Cardiac muscle cell (in vitro differentiated cells and primary cell): ENCODE data around the gene ST6GALNAC5. TPM values are rescaled to one million over a fixed set of nuclear protein-coding genes. Genes with fewer than 3 reads are reported as not detected.
A peak's percentile ranks its signal among the peaks of the same experiment; 100 is the strongest.

Experiments used
- DNase-seq, 2 donors: peaks; one replicate each; pipeline versions ENCODE4 v3.0.0 to v3.0.0-alpha.2; 2010 to 2017; ENCODE audit warnings: low read depth in 1 of 2, low spot score in 1 of 2
- H3K27ac ChIP-seq: fragments of 200-600 bp; sonication (generic); 2 replicates; pipeline ENCODE4 v1.5.1; 2016
- H3K27me3 ChIP-seq: fragments of 200-600 bp; sonication (generic); 2 replicates; pipeline ENCODE4 v1.6.0; 2016; ENCODE audit warnings: control low read depth
- H3K36me3 ChIP-seq: fragments of 200-600 bp; sonication (generic); 2 replicates; pipeline ENCODE4 v1.5.1; 2016; ENCODE audit warnings: control low read depth
- H3K4me1 ChIP-seq: fragments of 200-600 bp; sonication (generic); 2 replicates; pipeline ENCODE4 v1.8.1; 2017; ENCODE audit warnings: low read depth, mild to moderate bottlenecking, mixed run types
- H3K4me3 ChIP-seq: fragments of 200-600 bp; sonication (generic); 2 replicates; pipeline ENCODE4 v1.5.1; 2016; ENCODE audit warnings: mild to moderate bottlenecking
- H3K9me3 ChIP-seq: fragments of 200-600 bp; sonication (generic); 2 replicates; pipeline ENCODE4 v1.5.1; 2017; ENCODE audit warnings: low read depth, mild to moderate bottlenecking, control low read depth
- polyA plus RNA-seq: library from polyadenylated mRNA; unstranded; fragments of >200 nt; fragmentation: Nextera tagmentation; extraction: Ambion mirVana; gene quantifications from 2 replicates; pipeline ENCODE4 v1.2.1, GENCODE V29; 2016
- total RNA-seq: library from RNA; depleted of rRNA; stranded (reverse); fragments of >200 nt; gene quantifications from 2 replicates; pipeline ENCODE4 v1.2.3, GENCODE V29; 2016
- TF ChIP-seq, protein P1 (sequence below): IDR thresholded peaks from 2 replicates; pipeline ENCODE4 v1.5.1; 2012; ENCODE audit warnings: low read depth, mild to moderate bottlenecking, low read length

ST6GALNAC5 gene
- total and polyA plus RNA-seq, 2 experiments from 2014 or later, result 1.5 to 4.0 TPM

- Histone ChIP-seq H3K27me3 (no peaks in the 10 kb centered on the region), H3K4me1 (no peaks in the 10 kb centered on the region), H3K9me3 (no peaks in the 10 kb centered on the region), H3K27ac (no peak overlapping the region), H3K4me3 (no peak overlapping the region), H3K36me3 (no peaks in the 10 kb centered on the region)
- no peak for DNase-seq
- TF ChIP-seq, protein P1, sequence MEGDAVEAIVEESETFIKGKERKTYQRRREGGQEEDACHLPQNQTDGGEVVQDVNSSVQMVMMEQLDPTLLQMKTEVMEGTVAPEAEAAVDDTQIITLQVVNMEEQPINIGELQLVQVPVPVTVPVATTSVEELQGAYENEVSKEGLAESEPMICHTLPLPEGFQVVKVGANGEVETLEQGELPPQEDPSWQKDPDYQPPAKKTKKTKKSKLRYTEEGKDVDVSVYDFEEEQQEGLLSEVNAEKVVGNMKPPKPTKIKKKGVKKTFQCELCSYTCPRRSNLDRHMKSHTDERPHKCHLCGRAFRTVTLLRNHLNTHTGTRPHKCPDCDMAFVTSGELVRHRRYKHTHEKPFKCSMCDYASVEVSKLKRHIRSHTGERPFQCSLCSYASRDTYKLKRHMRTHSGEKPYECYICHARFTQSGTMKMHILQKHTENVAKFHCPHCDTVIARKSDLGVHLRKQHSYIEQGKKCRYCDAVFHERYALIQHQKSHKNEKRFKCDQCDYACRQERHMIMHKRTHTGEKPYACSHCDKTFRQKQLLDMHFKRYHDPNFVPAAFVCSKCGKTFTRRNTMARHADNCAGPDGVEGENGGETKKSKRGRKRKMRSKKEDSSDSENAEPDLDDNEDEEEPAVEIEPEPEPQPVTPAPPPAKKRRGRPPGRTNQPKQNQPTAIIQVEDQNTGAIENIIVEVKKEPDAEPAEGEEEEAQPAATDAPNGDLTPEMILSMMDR, result no peak
These were observed 81.6 kb downstream of the ST6GALNAC5 start for GRCh38 chr1:76948846-76949245.

DNA sequence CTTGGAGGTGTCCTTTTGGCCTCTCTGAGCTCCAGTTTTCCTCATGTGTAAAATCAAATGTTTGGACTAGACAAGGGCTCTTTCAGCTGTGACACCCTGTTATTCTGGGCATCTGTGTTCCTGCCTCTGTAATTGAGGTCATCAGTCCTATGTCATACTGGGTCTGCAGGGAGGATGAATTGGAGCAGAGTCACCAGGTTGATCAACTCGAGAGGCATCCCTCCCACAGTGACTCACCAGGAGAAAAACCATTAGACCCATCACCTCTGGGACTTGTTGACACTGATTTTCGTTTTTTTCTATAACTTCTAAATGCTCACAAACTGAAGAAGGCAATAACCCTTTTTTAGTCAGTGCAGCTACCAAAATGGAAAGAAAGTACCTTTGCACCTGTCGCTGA, 82.2 kb downstream of the ST6GALNAC5 start:
- Histone ChIP-seq H3K4me3 (no peak overlapping the region), H3K9me3 (no peaks in the 10 kb centered on the region), H3K4me1 (no peaks in the 10 kb centered on the region), H3K36me3 (no peaks in the 10 kb centered on the region), H3K27ac (no peak overlapping the region), H3K27me3 (no peaks in the 10 kb centered on the region)
- DNase-seq, result no peak
- TF ChIP-seq, protein P1, result no peak

- Histone ChIP-seq H3K36me3 (no peaks in the 10 kb centered on the region), H3K4me3 (no peak overlapping the region), H3K27ac (no peak overlapping the region), H3K9me3 (no peaks in the 10 kb centered on the region), H3K4me1 (no peaks in the 10 kb centered on the region), H3K27me3 (no peaks in the 10 kb centered on the region)
- DNase-seq, result no peak
- TF ChIP-seq, protein P1, result no peak
These were observed 83.0 kb downstream of the ST6GALNAC5 start for GRCh38 chr1:76950306-76950705.

- no peaks in the 10 kb centered on the region for H3K9me3 ChIP-seq
- no peak for DNase-seq
- H3K27me3 ChIP-seq, result no peaks in the 10 kb centered on the region
- TF ChIP-seq, protein P1, result no peak
- H3K4me3 ChIP-seq, result no peak overlapping the region
- no peak overlapping the region for H3K27ac ChIP-seq
- H3K36me3 ChIP-seq, result no peaks in the 10 kb centered on the region
- H3K4me1 ChIP-seq, result no peaks in the 10 kb centered on the region
These were observed 83.9 kb downstream of the ST6GALNAC5 start for GRCh38 chr1:76951153-76951552.

- H3K4me1 ChIP-seq, result no peaks in the 10 kb centered on the region
- H3K27me3 ChIP-seq, result no peaks in the 10 kb centered on the region
- no peaks in the 10 kb centered on the region for H3K36me3 ChIP-seq
- peak in 1 of 2 donors; percentile 17 for DNase-seq
- H3K27ac ChIP-seq, result no peak overlapping the region
- H3K9me3 ChIP-seq, result no peaks in the 10 kb centered on the region
- no peak overlapping the region for H3K4me3 ChIP-seq
- TF ChIP-seq, protein P1, result no peak
These were observed 88.4 kb downstream of the ST6GALNAC5 start for GRCh38 chr1:76955652-76956051.

- Histone ChIP-seq H3K4me1 (peaks cover 3% of the 10 kb centered on the region), H3K36me3 (no peaks in the 10 kb centered on the region), H3K27ac (no peak overlapping the region), H3K27me3 (no peaks in the 10 kb centered on the region), H3K9me3 (no peaks in the 10 kb centered on the region), H3K4me3 (no peak overlapping the region)
- TF ChIP-seq, protein P1, result no peak
- no peak for DNase-seq
These were observed 90.7 kb downstream of the ST6GALNAC5 start for GRCh38 chr1:76957961-76958360.
